ENCODE results near the gene IGFBP1. TPM values are rescaled to one million over a fixed set of nuclear protein-coding genes. Genes with fewer than 3 reads are reported as not detected.
A peak's percentile ranks its signal among the peaks of the same experiment; 100 is the strongest.

IGFBP1 gene
- total and polyA plus RNA-seq, 2 experiments from 2014 or later, result 0.50 to 1.3 TPM

DNA sequence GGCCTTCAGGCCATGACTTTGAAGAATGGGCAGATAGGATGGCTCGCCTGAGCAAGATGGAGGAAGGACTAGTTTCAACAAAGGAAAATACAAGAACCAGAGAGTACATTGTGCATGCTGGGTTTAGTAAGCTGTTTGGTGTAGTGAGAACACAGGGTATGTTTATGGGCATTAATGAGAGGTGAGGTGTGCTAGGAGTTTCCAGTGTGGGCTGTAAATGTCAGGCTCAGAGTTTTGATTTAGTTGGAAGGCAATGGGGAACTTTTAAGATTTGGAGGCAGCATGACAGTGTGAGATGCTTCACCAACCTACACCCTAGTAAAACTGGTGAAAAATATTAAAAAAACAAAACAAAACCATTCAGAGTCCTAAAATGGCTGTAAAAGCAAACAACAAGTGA lies 13.3 kb downstream of the IGFBP1 start:
- H3K4me2 ChIP-seq (ENCODE audit: unreplicated experiment), result no peak overlapping the region
- no peak for DNase-seq
- no peaks in the 10 kb centered on the region for H3K36me3 ChIP-seq (ENCODE audit: low read depth)

GRCh38 chr7:45902820-45903219 lies 14.5 kb downstream of the IGFBP1 start:
- Histone ChIP-seq H3K79me2 (ENCODE audit: insufficient read depth) (no peaks in the 10 kb centered on the region), H3K36me3 (ENCODE audit: low read depth) (no peaks in the 10 kb centered on the region), H3K27me3 (replicated peaks; ENCODE audit: insufficient read depth) (no peaks in the 10 kb centered on the region; the same call in 1 of the 2 replicates), H3K4me3 (no peak overlapping the region), H3K9me2 (ENCODE audit: insufficient read depth) (no peaks in the 10 kb centered on the region), H3K9ac (no peak overlapping the region), H3K9me3 (ENCODE audit: low read depth) (no peaks in the 10 kb centered on the region), H3K4me2 (ENCODE audit: unreplicated experiment) (no peak overlapping the region), H3K27ac (no peak overlapping the region), H3K4me1 (ENCODE audit: insufficient read depth) (peaks cover 6% of the 10 kb centered on the region; the same call in 1 of the 2 replicates), H4K20me1 (ENCODE audit: insufficient read depth) (no peaks in the 10 kb centered on the region), H2AFZ (no peak overlapping the region), H3F3A (ENCODE audit: insufficient read depth) (peaks cover 5% of the 10 kb centered on the region; the same call in 1 of the 2 replicates)
- no peak for TF ChIP-seq EZH2phosphoT487 (IDR thresholded peaks at IDR 0.05; ENCODE audit: insufficient read depth, low read depth)
- no peak for TF ChIP-seq EZH2 (IDR thresholded peaks at IDR 0.05; ENCODE audit: insufficient read depth, poor library complexity, severe bottlenecking)
- whole genome bisulfite sequencing, 2 experiments (ENCODE audit: low coverage in 1 of 2, low lambda C conversion rate in 2 of 2, missing lambda C conversion rate in 2 of 2), result 65 to 83% methylated on average over 1 of the region's 1 CpG
- in situ Hi-C loops (cut with MboI), result loop anchor here (25.0 kb wide), 2 partner anchors 834 to 1284 kb away; no protein-coding TSS in a partner anchor
- DNase-seq, result no peak

More for the DNA sequence above, 13.3 kb downstream of the IGFBP1 start:
- Histone ChIP-seq H2AFZ (no peak overlapping the region), H3K4me3 (no peak overlapping the region), H3K9ac (no peak overlapping the region), H3K9me3 (ENCODE audit: low read depth) (no peaks in the 10 kb centered on the region), H3K9me2 (ENCODE audit: insufficient read depth) (no peaks in the 10 kb centered on the region), H3K79me2 (ENCODE audit: insufficient read depth) (no peaks in the 10 kb centered on the region), H3K4me1 (ENCODE audit: insufficient read depth) (peaks cover 10% of the 10 kb centered on the region), H4K20me1 (ENCODE audit: insufficient read depth) (no peaks in the 10 kb centered on the region), H3K27me3 (replicated peaks; ENCODE audit: insufficient read depth) (no peaks in the 10 kb centered on the region; the same call in 1 of the 2 replicates), H3K27ac (no peak overlapping the region), H3F3A (ENCODE audit: insufficient read depth) (peaks cover 7% of the 10 kb centered on the region; the same call in 1 of the 2 replicates)
- in situ Hi-C loops (cut with MboI), result loop anchor here (25.0 kb wide), 2 partner anchors 836 to 1286 kb away; no protein-coding TSS in a partner anchor
- WGBS, 2 experiments (ENCODE audit: low coverage in 1 of 2, low lambda C conversion rate in 2 of 2, missing lambda C conversion rate in 2 of 2), result 73 to 85% methylated on average over 1 of the region's 1 CpG
- TF ChIP-seq EZH2phosphoT487 (IDR thresholded peaks at IDR 0.05; ENCODE audit: insufficient read depth, low read depth) (no peak), EZH2 (IDR thresholded peaks at IDR 0.05; ENCODE audit: insufficient read depth, poor library complexity, severe bottlenecking) (no peak)

DNA sequence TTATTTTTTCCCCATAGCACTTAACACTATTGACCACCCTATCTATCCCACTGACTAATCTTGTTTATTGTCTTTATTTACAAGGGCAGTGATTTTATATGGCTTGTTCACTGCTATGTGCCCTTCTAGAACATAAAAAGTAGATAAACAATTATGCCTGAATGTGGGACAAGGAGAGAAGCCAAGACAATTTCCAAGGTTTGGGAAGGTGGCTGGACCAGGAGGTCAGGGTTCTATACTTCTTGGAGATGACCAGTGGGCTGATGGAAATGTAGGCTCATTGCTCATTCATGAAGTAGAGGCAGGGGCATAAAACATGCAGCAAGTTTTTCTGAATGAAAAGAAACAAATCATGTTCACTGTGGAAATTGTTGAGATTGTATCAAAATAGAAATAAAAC lies 21.3 kb downstream of the IGFBP1 start:
- DNase-seq, result no peak
- Histone ChIP-seq H2AFZ (no peak overlapping the region), H3K4me1 (ENCODE audit: insufficient read depth) (no peaks in the 10 kb centered on the region), H3K9ac (no peak overlapping the region), H3K9me3 (ENCODE audit: low read depth) (no peaks in the 10 kb centered on the region), H3F3A (ENCODE audit: insufficient read depth) (peaks cover 65% of the 10 kb centered on the region), H3K27ac (peak overlapping the region; percentile 28), H3K79me2 (ENCODE audit: insufficient read depth) (no peaks in the 10 kb centered on the region), H3K27me3 (replicated peaks; ENCODE audit: insufficient read depth) (no peaks in the 10 kb centered on the region), H3K36me3 (ENCODE audit: low read depth) (peaks cover 24% of the 10 kb centered on the region), H3K4me3 (no peak overlapping the region), H3K4me2 (ENCODE audit: unreplicated experiment) (no peak overlapping the region), H3K9me2 (ENCODE audit: insufficient read depth) (no peaks in the 10 kb centered on the region), H4K20me1 (ENCODE audit: insufficient read depth) (peaks cover 11% of the 10 kb centered on the region)
- in situ Hi-C loops (cut with MboI), result loop anchor here (25.0 kb wide), 2 partner anchors 828 to 1278 kb away; no protein-coding TSS in a partner anchor
- no peak for TF ChIP-seq EZH2phosphoT487 (IDR thresholded peaks at IDR 0.05; ENCODE audit: insufficient read depth, low read depth)
- TF ChIP-seq EZH2 (IDR thresholded peaks at IDR 0.05; ENCODE audit: insufficient read depth, poor library complexity, severe bottlenecking), result no peak

DNA sequence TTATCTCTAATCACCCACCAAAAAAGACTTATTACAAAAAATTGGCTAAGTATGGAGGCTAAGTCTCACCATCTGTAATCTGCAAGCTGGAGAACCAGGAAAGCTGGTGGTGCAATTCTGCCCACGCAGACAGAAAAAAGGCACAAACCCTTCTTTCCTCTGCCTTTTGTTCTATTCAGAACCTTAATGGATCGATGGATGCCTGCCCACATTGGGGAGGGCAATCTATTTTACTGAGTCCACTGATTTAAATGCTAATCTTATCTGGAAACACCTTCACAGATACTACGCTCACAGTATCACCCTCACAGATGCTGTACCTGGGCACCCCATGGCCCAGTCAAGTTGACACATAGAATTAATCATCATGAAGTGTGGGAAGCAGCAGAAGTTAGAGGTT lies 22.6 kb downstream of the IGFBP1 start:
- H3K9me3 ChIP-seq (ENCODE audit: low read depth), result no peaks in the 10 kb centered on the region
- peak; percentile 66 for DNase-seq
- no peak overlapping the region for H3K4me2 ChIP-seq (ENCODE audit: unreplicated experiment)
- in situ Hi-C loops (cut with MboI), result loop anchor here (25.0 kb wide), 2 partner anchors 826 to 1276 kb away; no protein-coding TSS in a partner anchor
- H3K27me3 ChIP-seq (replicated peaks; ENCODE audit: insufficient read depth), result no peaks in the 10 kb centered on the region
- H3K9ac ChIP-seq, result no peak overlapping the region
- no peak overlapping the region for H2AFZ ChIP-seq
- no peaks in the 10 kb centered on the region for H3K4me1 ChIP-seq (ENCODE audit: insufficient read depth)
- no peaks in the 10 kb centered on the region for H3K9me2 ChIP-seq (ENCODE audit: insufficient read depth)
- H3F3A ChIP-seq (ENCODE audit: insufficient read depth), result peaks cover 77% of the 10 kb centered on the region
- no peak overlapping the region for H3K4me3 ChIP-seq
- peaks cover 13% of the 10 kb centered on the region for H4K20me1 ChIP-seq (ENCODE audit: insufficient read depth)
- H3K27ac ChIP-seq, result peak overlapping the region; percentile 28
- 90 to 96% methylated on average over 3 of the region's 3 CpGs for WGBS, 2 experiments (ENCODE audit: low coverage in 1 of 2, low lambda C conversion rate in 2 of 2, missing lambda C conversion rate in 2 of 2)
- peaks cover 36% of the 10 kb centered on the region for H3K36me3 ChIP-seq (ENCODE audit: low read depth)
- peaks cover 2% of the 10 kb centered on the region; the same call in 1 of the 2 replicates for H3K79me2 ChIP-seq (ENCODE audit: insufficient read depth)
- no peak for TF ChIP-seq EZH2 (IDR thresholded peaks at IDR 0.05; ENCODE audit: insufficient read depth, poor library complexity, severe bottlenecking)

All from GM23248 (cell line).